BE2C (cell line): Measurements from ENCODE around the gene EFS.
"Not testable (repeated sequence)": the region's sequence is repeated elsewhere in the genome, so short reads cannot be mapped to it uniquely, and the experiment has no call there.

Experiments used
- DNase-seq: peaks from one replicate; pipeline ENCODE4 v3.0.0-alpha.2; 2020
- H3K27me3 ChIP-seq: fragments of 250-450 bp; sonication (Bioruptor Pico); 2 replicates; pipeline ENCODE4 v1.5.1; 2020; ENCODE audit warnings: mild to moderate bottlenecking
- H3K36me3 ChIP-seq: fragments of 250-450 bp; sonication (Bioruptor Pico); 2 replicates; pipeline ENCODE4 v1.5.1; 2020; ENCODE audit warnings: mild to moderate bottlenecking
- H3K4me1 ChIP-seq: fragments of 250-450 bp; sonication (Bioruptor Pico); 2 replicates; pipeline ENCODE4 v1.5.1; 2020
- H3K4me3 ChIP-seq: 2 replicates; pipeline ENCODE4 v1.5.1; 2011; ENCODE audit warnings: low read depth, low read length
- H3K9me3 ChIP-seq: fragments of 250-450 bp; sonication (Bioruptor Pico); 2 replicates; pipeline ENCODE4 v1.5.1; 2020
- CTCF ChIP-seq: IDR thresholded peaks from 2 replicates; pipeline ENCODE4 v1.5.1; 2012; ENCODE audit warnings: mild to moderate bottlenecking, low read depth, low read length

The EFS gene

GRCh38 chr14:23386999-23387398 is 22.0 kb upstream of the EFS start:
- Histone ChIP-seq H3K9me3 (no peaks in the 10 kb centered on the region), H3K27me3 (peaks cover 22% of the 10 kb centered on the region), H3K36me3 (no peaks in the 10 kb centered on the region), H3K4me3 (no peak overlapping the region), H3K4me1 (no peaks in the 10 kb centered on the region)
- no peak for DNase-seq
- TF ChIP-seq CTCF, result no peak

GRCh38 chr14:23386266-23386657 is 21.3 kb upstream of the EFS start:
- not testable (repeated sequence) for H3K36me3 ChIP-seq, DNase-seq, H3K4me3 ChIP-seq, H3K4me1 ChIP-seq, H3K9me3 ChIP-seq
- H3K27me3 ChIP-seq, result peaks cover 18% of the 10 kb centered on the region

GRCh38 chr14:23385642-23386265 is 20.8 kb upstream of the EFS start:
- no peak for DNase-seq
- Histone ChIP-seq H3K9me3 (no peaks in the 10 kb centered on the region), H3K36me3 (no peaks in the 10 kb centered on the region), H3K4me3 (no peak overlapping the region), H3K27me3 (peaks cover 13% of the 10 kb centered on the region), H3K4me1 (no peaks in the 10 kb centered on the region)
- no peak for TF ChIP-seq CTCF

GRCh38 chr14:23385244-23385641 is 20.3 kb upstream of the EFS start:
- no peaks in the 10 kb centered on the region for H3K4me1 ChIP-seq
- no peak for DNase-seq
- no peak overlapping the region for H3K4me3 ChIP-seq
- no peak for TF ChIP-seq CTCF
- H3K36me3 ChIP-seq, result no peaks in the 10 kb centered on the region
- H3K9me3 ChIP-seq, result no peaks in the 10 kb centered on the region
- H3K27me3 ChIP-seq, result peaks cover 11% of the 10 kb centered on the region; the same call in 1 of the 2 replicates

GRCh38 chr14:23384364-23385080 is 19.6 kb upstream of the EFS start:
- Histone ChIP-seq H3K9me3 (no peaks in the 10 kb centered on the region), H3K36me3 (no peaks in the 10 kb centered on the region), H3K4me1 (no peaks in the 10 kb centered on the region), H3K27me3 (peaks cover 11% of the 10 kb centered on the region; the same call in 1 of the 2 replicates), H3K4me3 (no peak overlapping the region)
- DNase-seq, result no peak
- no peak for TF ChIP-seq CTCF

GRCh38 chr14:23382731-23383440 is 17.9 kb upstream of the EFS start:
- TF ChIP-seq CTCF, result no peak
- DNase-seq, result no peak
- no peaks in the 10 kb centered on the region for H3K4me1 ChIP-seq
- no peaks in the 10 kb centered on the region for H3K36me3 ChIP-seq
- peaks cover 11% of the 10 kb centered on the region; the same call in 1 of the 2 replicates for H3K27me3 ChIP-seq
- no peak overlapping the region for H3K4me3 ChIP-seq
- no peaks in the 10 kb centered on the region for H3K9me3 ChIP-seq
